DLD1 (cell line): ENCODE measurements around the gene CHRNA10.

Experiments
- in situ Hi-C: cut with HindIII; loops from 2 replicates; pipeline ENCODE4 v1.10.0; 2017; ENCODE audit warnings: low sequenced_read_pairs

CHRNA10 gene, protein sequence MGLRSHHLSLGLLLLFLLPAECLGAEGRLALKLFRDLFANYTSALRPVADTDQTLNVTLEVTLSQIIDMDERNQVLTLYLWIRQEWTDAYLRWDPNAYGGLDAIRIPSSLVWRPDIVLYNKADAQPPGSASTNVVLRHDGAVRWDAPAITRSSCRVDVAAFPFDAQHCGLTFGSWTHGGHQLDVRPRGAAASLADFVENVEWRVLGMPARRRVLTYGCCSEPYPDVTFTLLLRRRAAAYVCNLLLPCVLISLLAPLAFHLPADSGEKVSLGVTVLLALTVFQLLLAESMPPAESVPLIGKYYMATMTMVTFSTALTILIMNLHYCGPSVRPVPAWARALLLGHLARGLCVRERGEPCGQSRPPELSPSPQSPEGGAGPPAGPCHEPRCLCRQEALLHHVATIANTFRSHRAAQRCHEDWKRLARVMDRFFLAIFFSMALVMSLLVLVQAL

DNA sequence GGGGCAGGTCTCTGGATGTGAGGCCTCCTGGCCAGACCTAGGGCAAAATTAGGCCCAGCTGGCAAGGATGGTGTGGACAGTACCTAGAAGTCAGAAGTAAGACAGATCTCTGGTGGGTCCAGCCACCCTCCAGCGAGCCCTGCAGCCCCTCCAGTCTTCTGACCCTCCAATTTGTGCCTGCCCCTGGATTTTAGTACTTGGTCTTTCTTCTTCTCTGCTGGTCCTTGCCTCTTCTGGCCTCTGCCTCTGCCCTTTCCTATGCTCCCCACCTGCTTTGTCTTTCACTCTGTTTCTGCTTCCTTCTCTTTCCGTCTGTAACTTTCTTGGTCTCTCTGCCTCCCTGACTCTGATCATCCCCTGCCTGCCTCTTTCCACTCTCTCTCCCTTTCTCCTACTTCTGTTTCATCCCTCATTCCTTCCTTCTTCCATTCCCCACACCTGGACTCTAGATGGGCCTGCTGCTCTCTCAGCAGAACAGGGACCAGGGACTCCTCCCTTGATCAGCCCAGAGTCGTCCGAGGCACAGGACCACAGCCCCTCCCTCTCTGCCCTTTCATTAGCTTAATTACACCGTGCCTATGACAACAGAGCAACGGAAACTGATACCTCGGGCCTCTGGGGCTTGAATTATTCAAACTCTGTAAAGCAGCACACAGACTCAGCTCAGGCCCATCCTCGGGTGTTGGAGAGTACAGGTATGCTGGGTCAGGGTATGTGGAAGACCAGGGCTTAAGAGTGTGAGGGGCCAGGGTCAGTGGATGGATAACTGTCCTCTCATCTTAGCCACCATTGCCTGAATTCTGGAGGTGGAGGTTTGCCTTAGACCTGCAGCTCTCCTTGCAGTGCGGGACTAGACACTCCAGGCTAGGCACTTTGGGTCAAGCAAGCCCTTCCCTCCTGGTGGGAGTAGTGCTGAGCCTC lies at the start of gene CHRNA10:
TSS of gene CHRNA10 (minus strand) at position 51 of the 921 bp plus-strand sequence. CDS start 72 bp downstream, outside the sequence.
- in situ Hi-C loops, result no loop called here

GRCh38 chr11:3712274-3712673 lies 41.1 kb upstream of the CHRNA10 start:
- in situ Hi-C loops, result loop anchor here (10.0 kb wide), 1 partner anchor 53 kb away; no protein-coding TSS in a partner anchor

DNA sequence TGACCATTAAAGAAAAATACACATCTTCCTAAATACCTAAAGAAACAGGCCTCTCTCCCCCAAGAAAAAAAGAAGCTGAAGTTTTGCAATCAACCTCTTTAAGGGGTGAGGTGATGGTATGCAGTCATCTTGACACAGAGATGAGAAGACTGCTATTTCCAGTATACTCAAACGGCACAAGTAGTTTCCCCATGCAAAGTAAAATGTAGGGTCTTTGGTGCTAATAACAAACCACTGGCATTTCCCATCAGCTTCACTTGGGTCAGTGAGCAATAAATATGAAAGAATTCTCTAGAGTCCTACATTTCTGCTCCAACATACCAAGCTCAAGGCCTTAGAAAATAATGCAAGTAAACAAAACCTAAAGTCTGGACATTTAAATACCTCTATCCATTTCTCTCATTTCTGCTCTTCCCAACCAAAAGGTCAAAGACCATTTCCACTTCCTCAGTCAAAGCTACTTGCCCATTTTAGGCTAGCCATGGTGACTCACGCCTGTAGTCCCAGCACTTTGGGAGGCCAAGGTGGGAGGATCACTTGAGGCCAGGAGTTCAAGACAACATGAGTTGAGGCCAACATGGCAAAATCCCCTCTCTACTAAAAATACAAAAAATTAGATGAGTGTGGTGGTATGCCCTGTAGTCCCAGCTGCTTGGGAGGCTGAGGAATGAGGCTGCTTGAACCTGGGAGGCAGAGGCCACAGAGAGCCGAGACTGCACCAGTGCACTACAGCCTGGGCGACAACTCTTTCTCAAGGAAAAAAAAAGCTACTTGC lies 39.5 kb upstream of the CHRNA10 start:
- in situ Hi-C loops, result loop anchor here (10.0 kb wide), 1 partner anchor 54 kb away; no protein-coding TSS in a partner anchor

- in situ Hi-C loops, result loop anchor here (10.0 kb wide), 1 partner anchor 55 kb away; no protein-coding TSS in a partner anchor
Measured at GRCh38 chr11:3709977-3710376, 38.8 kb upstream of the CHRNA10 start.

DNA sequence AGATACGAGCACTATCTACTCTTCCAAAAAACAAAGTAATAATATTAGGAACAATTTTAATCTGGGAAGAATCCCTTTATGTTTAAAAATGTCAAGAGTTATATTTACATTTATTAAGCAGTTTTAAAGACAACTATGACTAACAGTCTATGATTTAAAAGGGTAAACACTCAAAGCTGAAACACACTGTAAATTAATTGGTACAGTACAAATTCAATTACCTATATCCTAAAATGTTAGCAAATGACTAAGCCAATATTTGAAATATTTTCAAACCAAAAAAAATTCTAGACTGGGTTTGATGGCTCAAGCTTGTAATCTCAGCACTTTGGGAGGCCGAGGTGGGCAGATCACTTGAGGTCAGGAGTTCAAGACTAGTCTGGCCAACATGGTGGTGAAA lies 36.0 kb upstream of the CHRNA10 start:
- in situ Hi-C loops, result no loop called here

DNA sequence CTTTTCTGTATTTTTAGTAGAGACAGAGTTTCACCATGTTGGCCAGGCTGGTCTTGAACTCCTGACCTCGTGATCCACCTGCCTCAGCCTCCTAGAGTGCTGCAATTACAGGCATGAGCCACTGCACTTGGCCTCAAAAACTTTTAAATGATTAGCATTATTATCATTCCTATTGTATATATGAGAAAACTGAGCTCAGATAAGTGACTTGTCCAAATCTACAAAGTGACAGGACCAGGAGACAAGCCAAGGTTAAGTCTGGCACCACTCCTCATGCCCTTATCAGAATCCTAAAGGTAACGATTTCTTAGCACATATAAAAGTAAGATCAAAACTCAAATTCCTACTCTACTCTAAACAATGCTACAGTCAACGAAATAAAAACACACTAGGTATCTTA lies 32.2 kb upstream of the CHRNA10 start:
- in situ Hi-C loops, result no loop called here

DNA sequence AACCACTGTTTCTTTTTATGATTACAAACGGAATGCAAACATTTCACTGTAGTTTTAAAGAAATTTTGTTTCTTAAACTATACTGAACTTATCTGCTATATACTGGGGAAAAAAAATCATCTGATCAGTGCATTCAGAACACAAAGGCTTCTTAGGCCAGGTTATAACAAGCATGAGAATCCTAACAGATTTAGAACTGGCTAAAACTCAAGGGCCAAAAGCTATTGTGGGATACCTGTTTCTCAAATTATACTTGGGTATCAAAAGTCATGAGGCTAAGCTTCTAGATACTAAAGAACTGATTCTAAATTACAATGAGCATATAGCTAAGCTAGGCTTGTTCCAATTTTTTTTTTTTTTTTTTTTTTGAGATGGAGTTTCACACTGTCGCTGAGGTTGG lies 29.7 kb upstream of the CHRNA10 start:
- in situ Hi-C loops, result no loop called here

- in situ Hi-C loops, result no loop called here
Measured at GRCh38 chr11:3700410-3700809, 29.2 kb upstream of the CHRNA10 start.

DNA sequence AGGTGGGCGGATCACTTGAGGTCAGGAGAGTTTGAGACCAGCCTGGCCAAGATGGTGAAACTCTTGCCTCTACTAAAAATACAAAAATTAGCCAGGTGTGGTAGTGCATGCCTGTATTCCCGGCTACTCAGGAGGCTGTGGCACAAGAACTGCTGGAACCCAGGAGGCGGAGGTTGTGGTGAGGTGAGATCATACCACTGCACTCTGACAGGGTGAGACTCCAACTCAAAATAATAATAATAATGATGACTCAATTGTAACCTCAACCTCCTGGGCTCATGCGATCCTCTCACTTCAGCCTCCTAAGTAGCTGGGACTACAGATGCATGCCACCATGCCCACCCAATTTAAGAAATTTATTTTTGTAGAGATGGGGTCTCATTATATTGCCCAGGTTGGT lies 15.6 kb upstream of the CHRNA10 start:
- in situ Hi-C loops, result no loop called here

- in situ Hi-C loops, result no loop called here
Measured at GRCh38 chr11:3685923-3686322, 14.7 kb upstream of the CHRNA10 start.

GRCh38 chr11:3684819-3685172 lies 13.6 kb upstream of the CHRNA10 start:
- in situ Hi-C loops, result no loop called here

- in situ Hi-C loops, result no loop called here
Measured at GRCh38 chr11:3684129-3684818, 13.1 kb upstream of the CHRNA10 start.

GRCh38 chr11:3683039-3683438 lies 11.9 kb upstream of the CHRNA10 start:
- in situ Hi-C loops, result no loop called here

GRCh38 chr11:3679077-3679476 lies 7.9 kb upstream of the CHRNA10 start:
- in situ Hi-C loops, result no loop called here

DNA sequence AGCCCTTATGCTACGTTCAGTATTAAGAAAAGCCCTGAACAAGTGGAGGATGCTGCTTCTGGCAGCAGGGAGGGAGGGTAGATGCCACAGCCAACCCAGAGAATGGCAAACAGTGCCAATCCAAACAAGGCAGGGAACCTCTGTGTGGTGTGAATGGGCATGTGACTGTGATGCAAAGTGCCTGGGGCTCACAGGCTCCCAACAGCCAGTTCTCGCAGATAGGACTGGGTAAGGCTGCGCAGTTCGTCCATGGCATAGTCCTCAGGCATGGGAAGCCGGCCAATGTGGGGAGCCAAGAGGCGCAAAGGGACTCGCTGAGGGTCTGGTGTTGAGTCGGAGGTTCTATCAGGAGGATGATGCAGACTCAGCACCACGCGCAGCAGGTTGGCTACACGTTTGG lies 4.8 kb upstream of the CHRNA10 start:
- in situ Hi-C loops, result no loop called here

DNA sequence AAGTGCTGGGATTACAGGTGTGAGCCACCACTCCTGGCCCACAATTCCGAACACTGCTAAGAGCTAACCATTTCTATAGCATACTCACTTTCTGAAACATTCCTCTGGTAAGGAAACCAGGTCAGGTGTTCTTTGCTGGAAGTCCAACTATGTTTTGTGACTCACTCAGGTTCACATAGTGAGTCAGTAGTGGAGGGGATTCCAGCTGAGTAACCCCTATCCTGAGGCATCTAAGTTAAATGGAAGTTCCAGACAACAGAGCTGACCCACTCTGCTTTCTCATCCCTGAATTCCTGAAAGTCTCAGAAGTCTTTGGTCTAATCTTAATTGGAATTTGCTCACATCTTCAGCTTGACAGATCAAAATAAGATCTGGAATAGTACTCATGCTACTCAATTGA lies 3.0 kb upstream of the CHRNA10 start:
- in situ Hi-C loops, result no loop called here

- in situ Hi-C loops, result no loop called here
Measured at GRCh38 chr11:3669742-3670183, 1.4 kb downstream of the CHRNA10 start.

GRCh38 chr11:3669128-3669527 lies 2.1 kb downstream of the CHRNA10 start:
- in situ Hi-C loops, result no loop called here

GRCh38 chr11:3667149-3668035 lies 3.8 kb downstream of the CHRNA10 start:
- in situ Hi-C loops, result no loop called here
